HepG2 (cell line): Measurements from ENCODE around the gene LYST. TPM values are rescaled to one million over a fixed set of nuclear protein-coding genes. Genes with fewer than 3 reads are reported as not detected.

ENCODE experiments used
- ATAC-seq: fragments of 200-7000 bp; cut with Tn5 transposase; 3 replicates; pipeline ENCODE4 v1.9.1; 2020; ENCODE audit warnings: mild to moderate bottlenecking, moderate library complexity
- BruUV-seq: library from RNA; stranded (reverse); fragments of 400-500 nt; replicated peaks from 2 replicates; lab custom pipeline; 2021; lab: Mats Ljungman, UMichigan
- CTCF ChIA-PET: fragments of 300-600 bp; formaldehyde crosslinking; extraction: SDS; loops from one replicate; lab custom pipeline; 2021; ENCODE audit warnings: low total read pairs, inconsistent platforms, low intra/inter-chr PET ratio; lab: Yijun Ruan, JAX
- POLR2A ChIA-PET: fragments of 350-600 bp; sonication (Branson Sonifier 250); formaldehyde crosslinking; loops from one replicate; lab custom pipeline; 2020; ENCODE audit warnings: antibody characterized with exemption, inconsistent platforms; lab: Yijun Ruan, JAX
- DNase-seq: peaks from one replicate; pipeline ENCODE4 v3.0.0-alpha.2; 2015; ENCODE audit warnings: low spot score
- FAIRE-seq: peaks from 3 replicates; lab custom pipeline; 2011; peaks lifted over from hg19 to GRCh38; lab: Jason Lieb, UNC
- H2AFZ ChIP-seq: one replicate; pipeline ENCODE4 v1.6.1; 2011; ENCODE audit warnings: low read length, inconsistent platforms
- H3K27ac ChIP-seq: fragments of 300-600 bp; 3 replicates; pipeline ENCODE4 v1.8.0; 2011; ENCODE audit warnings: mixed run types, mild to moderate bottlenecking, mixed read lengths, low read length, inconsistent platforms; ENCODE audit not compliant: insufficient read depth; ENCODE audit errors: extremely low read length
- H3K27me3 ChIP-seq, 2 experiments: fragments of 200-600 bp in 1 of 2; 2 replicates in 1 of 2; 3 replicates in 1 of 2; pipeline versions ENCODE4 v1.6.0 to v1.8.0; 2011; ENCODE audit warnings: low read length in 2 of 2, mild to moderate bottlenecking in 2 of 2, moderate library complexity in 2 of 2, inconsistent platforms in 1 of 2; ENCODE audit not compliant: insufficient read depth in 2 of 2, control insufficient read depth in 1 of 2
- H3K36me3 ChIP-seq, 2 experiments: fragments of 200-600 bp in 1 of 2; replicated peaks in 1 of 2; 2 replicates in 1 of 2; 3 replicates in 1 of 2; pipeline versions ENCODE4 v1.5.1 to v1.8.0; 2011; ENCODE audit warnings: low read length in 2 of 2, inconsistent platforms in 1 of 2; ENCODE audit not compliant: insufficient read depth in 2 of 2, control insufficient read depth in 1 of 2
- H3K4me1 ChIP-seq: 2 replicates; pipeline ENCODE4 v1.5.1; 2012; ENCODE audit warnings: low read length, inconsistent platforms; ENCODE audit not compliant: insufficient read depth
- H3K4me2 ChIP-seq: 2 replicates; pipeline ENCODE4 v1.6.0; 2011; ENCODE audit warnings: low read depth, low read length, inconsistent platforms
- H3K4me3 ChIP-seq, 3 experiments: fragments of 200-600 bp in 1 of 3; sonication (generic), shearing (Covaris generic) in 1 of 3; replicated peaks in 1 of 3; 2 replicates each; pipeline ENCODE4 v1.5.1; 2011 to 2016; ENCODE audit warnings: low read length in 3 of 3, inconsistent platforms in 2 of 3, low read depth in 2 of 3, mild to moderate bottlenecking in 2 of 3, control low read depth in 1 of 3, mixed read lengths in 1 of 3; ENCODE audit not compliant: insufficient read depth in 1 of 3
- H3K79me2 ChIP-seq: one replicate; pipeline ENCODE4 v1.6.1; 2011; ENCODE audit warnings: low read length, inconsistent platforms; ENCODE audit not compliant: insufficient read depth
- H3K9ac ChIP-seq: 2 replicates; pipeline ENCODE4 v1.6.0; 2011; ENCODE audit warnings: mild to moderate bottlenecking, low read depth, low read length, inconsistent platforms; ENCODE audit not compliant: insufficient read depth
- H3K9me3 ChIP-seq: 2 replicates; pipeline ENCODE4 v1.5.1; 2012; ENCODE audit warnings: mild to moderate bottlenecking, low read length
- H4K20me1 ChIP-seq: 2 replicates; pipeline ENCODE4 v1.6.0; 2011; ENCODE audit warnings: inconsistent platforms, mild to moderate bottlenecking, low read length, moderate library complexity; ENCODE audit not compliant: insufficient read depth
- IRF1 ChIP-seq: sonication (generic); formaldehyde crosslinking; IDR thresholded peaks from 2 replicates; pipeline ENCODE4 v1.4.0; 2020; ENCODE audit warnings: low read depth, mild to moderate bottlenecking, missing genetic modification reagents
- JARID2 ChIP-seq: sonication (generic); formaldehyde crosslinking; IDR thresholded peaks from 2 replicates; pipeline ENCODE4 v1.8.1; 2023; ENCODE audit warnings: missing genetic modification reagents, inconsistent platforms; ENCODE audit not compliant: insufficient replicate concordance
- TARDBP ChIP-seq: sonication (generic); formaldehyde crosslinking; IDR thresholded peaks from 2 replicates; pipeline ENCODE4 v1.8.0; 2022; ENCODE audit warnings: mild to moderate bottlenecking, missing genetic modification reagents
- U2AF2 ChIP-seq: fragments of 200-400 bp; formaldehyde crosslinking; IDR thresholded peaks from 2 replicates; pipeline ENCODE4 v1.6.1; 2017; ENCODE audit warnings: low read depth, mild to moderate bottlenecking, low read length
- ZBTB7A ChIP-seq: sonication (generic); formaldehyde crosslinking; IDR thresholded peaks from 2 replicates; pipeline ENCODE4 v1.8.0; 2022; ENCODE audit warnings: mild to moderate bottlenecking, missing genetic modification reagents
- WGBS: methylation state at CpG from one replicate; pipeline ENCODE4 v1.1.6; 2017; ENCODE audit warnings: low lambda C conversion rate; 5-methylcytosine and 5-hydroxymethylcytosine counted together
- in situ Hi-C: cut with HindIII; loops from 2 replicates; pipeline ENCODE4 v1.10.0; 2017; ENCODE audit warnings: low pct_unique_long_range_greater_than_20kb; ENCODE audit not compliant: extremely low pct_ligation_motif_present
- intact Hi-C: fragments of 100-400 bp; cut with micrococcal nuclease; formaldehyde crosslinking; loops from one replicate; pipeline ENCODE4 v1.10.0; 2022; ENCODE audit not compliant: unreplicated experiment
- polyA plus RNA-seq, 8 experiments: library from polyadenylated mRNA; depleted of rRNA in 3 of 8; stranded (reverse) in 7 of 8; unstranded in 1 of 8; fragments of >200 nt; fragmentation: Illumina TruSeq in 4 of 8; extraction: Trizol in 4 of 8; gene quantifications; 2 replicates each; pipeline versions ENCODE4 v1.2.1 to v1.2.3, GENCODE V29; 2011 to 2016; ENCODE audit warnings: low read depth in 4 of 8, missing spikeins in 1 of 8, mixed read lengths in 1 of 8; ENCODE audit not compliant: insufficient read depth in 1 of 8
- total RNA-seq, 5 experiments: library from RNA; depleted of rRNA; stranded (reverse); fragments of >200 nt; fragmentation: Illumina TruSeq; extraction: Trizol; gene quantifications; 2 replicates each; pipeline ENCODE4 v1.2.3, GENCODE V29; 2016; ENCODE audit warnings: low read depth in 1 of 5
- TF ChIP-seq, protein P1 (sequence below): sonication (generic); formaldehyde crosslinking; IDR thresholded peaks from 2 replicates; pipeline ENCODE4 v1.5.0; 2020; ENCODE audit warnings: mild to moderate bottlenecking, missing genetic modification reagents, borderline replicate concordance
- TF ChIP-seq, protein P2 (sequence below), 2 experiments: fragments of 450-650 bp in 1 of 2; sonication (generic) in 1 of 2; formaldehyde crosslinking in 1 of 2; IDR thresholded peaks; 2 replicates each; pipeline versions ENCODE4 v1.6.1 to v1.8.0; 2016 to 2022; ENCODE audit warnings: antibody characterized with exemption in 1 of 2, mild to moderate bottlenecking in 1 of 2, missing genetic modification reagents in 1 of 2
- TF ChIP-seq, protein P3 (sequence below), 2 experiments: sonication (generic) in 1 of 2; formaldehyde crosslinking in 1 of 2; IDR thresholded peaks; 2 replicates each; pipeline versions ENCODE4 v1.5.1 to v1.6.1; 2011 to 2020; ENCODE audit warnings: borderline replicate concordance in 1 of 2, low read depth in 1 of 2, low read length in 1 of 2, mild to moderate bottlenecking in 1 of 2, missing genetic modification reagents in 1 of 2, moderate library complexity in 1 of 2

LYST gene
- total and polyA plus RNA-seq, 2 of the 13 experiments (the other 11 are each of a cell fraction or from before 2014, with no cell fraction given), result 0.91 to 2.5 TPM

DNA sequence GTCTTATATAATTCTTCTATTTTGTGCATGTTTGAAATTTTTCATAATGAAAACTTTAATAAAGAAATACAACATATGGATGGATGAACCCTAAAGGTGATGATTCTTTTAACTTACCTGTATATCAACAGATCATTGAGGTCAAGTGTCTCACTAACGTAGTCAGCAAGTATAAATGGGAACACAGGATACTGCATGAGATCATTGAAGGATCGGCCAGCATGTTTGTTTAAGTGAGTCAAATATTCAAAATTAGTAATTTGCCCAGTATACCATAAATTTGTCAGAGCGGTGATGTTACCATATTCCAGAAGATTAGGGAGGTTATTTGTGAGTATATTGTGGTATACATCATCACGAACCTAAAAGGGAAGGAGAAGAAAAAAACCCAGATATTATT is 146.2 kb downstream of the LYST start:
- no peak for FAIRE-seq
- no peak for ATAC-seq
- H3K79me2 ChIP-seq, result no peaks in the 10 kb centered on the region
- POLR2A ChIA-PET, result no interaction called here
- H3K27me3 ChIP-seq, result no peaks in the 10 kb centered on the region
- no peak overlapping the region for H3K4me3 ChIP-seq
- no TSS peak for BruUV-seq
- no peaks in the 10 kb centered on the region for H3K9me3 ChIP-seq
- in situ Hi-C loops, result no loop called here
- TF ChIP-seq U2AF2, result no peak
- TF ChIP-seq IRF1 (CRISPR knock-in tag), result no peak
- TF ChIP-seq, protein P1, sequence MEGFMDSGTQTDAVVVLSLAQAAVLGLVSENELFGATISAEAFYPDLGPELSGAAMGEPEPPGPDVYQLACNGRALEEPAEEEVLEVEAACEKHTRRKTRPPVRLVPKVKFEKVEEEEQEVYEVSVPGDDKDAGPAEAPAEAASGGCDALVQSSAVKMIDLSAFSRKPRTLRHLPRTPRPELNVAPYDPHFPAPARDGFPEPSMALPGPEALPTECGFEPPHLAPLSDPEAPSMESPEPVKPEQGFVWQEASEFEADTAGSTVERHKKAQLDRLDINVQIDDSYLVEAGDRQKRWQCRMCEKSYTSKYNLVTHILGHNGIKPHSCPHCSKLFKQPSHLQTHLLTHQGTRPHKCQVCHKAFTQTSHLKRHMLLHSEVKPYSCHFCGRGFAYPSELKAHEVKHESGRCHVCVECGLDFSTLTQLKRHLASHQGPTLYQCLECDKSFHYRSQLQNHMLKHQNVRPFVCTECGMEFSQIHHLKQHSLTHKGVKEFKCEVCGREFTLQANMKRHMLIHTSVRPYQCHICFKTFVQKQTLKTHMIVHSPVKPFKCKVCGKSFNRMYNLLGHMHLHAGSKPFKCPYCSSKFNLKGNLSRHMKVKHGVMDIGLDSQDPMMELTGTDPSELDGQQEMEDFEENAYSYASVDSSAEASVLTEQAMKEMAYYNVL (CRISPR knock-in tag), result no peak
- no peak for TF ChIP-seq TARDBP (CRISPR knock-in tag)
- TF ChIP-seq, protein P2, sequence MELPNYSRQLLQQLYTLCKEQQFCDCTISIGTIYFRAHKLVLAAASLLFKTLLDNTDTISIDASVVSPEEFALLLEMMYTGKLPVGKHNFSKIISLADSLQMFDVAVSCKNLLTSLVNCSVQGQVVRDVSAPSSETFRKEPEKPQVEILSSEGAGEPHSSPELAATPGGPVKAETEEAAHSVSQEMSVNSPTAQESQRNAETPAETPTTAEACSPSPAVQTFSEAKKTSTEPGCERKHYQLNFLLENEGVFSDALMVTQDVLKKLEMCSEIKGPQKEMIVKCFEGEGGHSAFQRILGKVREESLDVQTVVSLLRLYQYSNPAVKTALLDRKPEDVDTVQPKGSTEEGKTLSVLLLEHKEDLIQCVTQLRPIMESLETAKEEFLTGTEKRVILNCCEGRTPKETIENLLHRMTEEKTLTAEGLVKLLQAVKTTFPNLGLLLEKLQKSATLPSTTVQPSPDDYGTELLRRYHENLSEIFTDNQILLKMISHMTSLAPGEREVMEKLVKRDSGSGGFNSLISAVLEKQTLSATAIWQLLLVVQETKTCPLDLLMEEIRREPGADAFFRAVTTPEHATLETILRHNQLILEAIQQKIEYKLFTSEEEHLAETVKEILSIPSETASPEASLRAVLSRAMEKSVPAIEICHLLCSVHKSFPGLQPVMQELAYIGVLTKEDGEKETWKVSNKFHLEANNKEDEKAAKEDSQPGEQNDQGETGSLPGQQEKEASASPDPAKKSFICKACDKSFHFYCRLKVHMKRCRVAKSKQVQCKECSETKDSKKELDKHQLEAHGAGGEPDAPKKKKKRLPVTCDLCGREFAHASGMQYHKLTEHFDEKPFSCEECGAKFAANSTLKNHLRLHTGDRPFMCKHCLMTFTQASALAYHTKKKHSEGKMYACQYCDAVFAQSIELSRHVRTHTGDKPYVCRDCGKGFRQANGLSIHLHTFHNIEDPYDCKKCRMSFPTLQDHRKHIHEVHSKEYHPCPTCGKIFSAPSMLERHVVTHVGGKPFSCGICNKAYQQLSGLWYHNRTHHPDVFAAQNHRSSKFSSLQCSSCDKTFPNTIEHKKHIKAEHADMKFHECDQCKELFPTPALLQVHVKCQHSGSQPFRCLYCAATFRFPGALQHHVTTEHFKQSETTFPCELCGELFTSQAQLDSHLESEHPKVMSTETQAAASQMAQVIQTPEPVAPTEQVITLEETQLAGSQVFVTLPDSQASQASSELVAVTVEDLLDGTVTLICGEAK (IDR thresholded peaks at IDR 0.05), result no peak
- TF ChIP-seq, protein P2 (CRISPR knock-in tag; IDR thresholded peaks at IDR 0.05), result no peak
- TF ChIP-seq, protein P3, sequence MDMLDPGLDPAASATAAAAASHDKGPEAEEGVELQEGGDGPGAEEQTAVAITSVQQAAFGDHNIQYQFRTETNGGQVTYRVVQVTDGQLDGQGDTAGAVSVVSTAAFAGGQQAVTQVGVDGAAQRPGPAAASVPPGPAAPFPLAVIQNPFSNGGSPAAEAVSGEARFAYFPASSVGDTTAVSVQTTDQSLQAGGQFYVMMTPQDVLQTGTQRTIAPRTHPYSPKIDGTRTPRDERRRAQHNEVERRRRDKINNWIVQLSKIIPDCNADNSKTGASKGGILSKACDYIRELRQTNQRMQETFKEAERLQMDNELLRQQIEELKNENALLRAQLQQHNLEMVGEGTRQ (IDR thresholded peaks at IDR 0.05; ENCODE audit: low read depth, low read length), result no peak
- TF ChIP-seq, protein P3 (CRISPR knock-in tag; IDR thresholded peaks at IDR 0.05; ENCODE audit: borderline replicate concordance), result no peak
- no peak for TF ChIP-seq JARID2 (CRISPR knock-in tag)
- TF ChIP-seq ZBTB7A (CRISPR knock-in tag), result no peak
- TF ChIP-seq, all 625 proteins: peak for 0
- no peak for DNase-seq
- Histone ChIP-seq H3K4me2 (no peak overlapping the region), H4K20me1 (no peaks in the 10 kb centered on the region), H3K4me1 (no peaks in the 10 kb centered on the region), H3K36me3 (no peaks in the 10 kb centered on the region), H2AFZ (no peak overlapping the region), H3K9ac (no peak overlapping the region), H3K27ac (no peak overlapping the region)
- CTCF ChIA-PET, result no interaction called here
- intact Hi-C loops, result no loop called here
- WGBS, result 96% methylated on average over 4 of the region's 4 CpGs
